ENCODE measurements around the gene LGALS3. TPM values are rescaled to one million over a fixed set of nuclear protein-coding genes. Genes with fewer than 3 reads are reported as not detected.

Gene LGALS3
- total RNA-seq, 4 donors from 2014 or later, result 65.7 to 201 (median 111) TPM

- H3K27ac ChIP-seq, result no peak overlapping the region
- no peak overlapping the region for H3K4me3 ChIP-seq (replicated peaks in 1 of 3)
- H3K27me3 ChIP-seq, result no peaks in the 10 kb centered on the region
- intact Hi-C loops (cut with DNase I), result no loop called here
- H3K4me1 ChIP-seq, result no peaks in the 10 kb centered on the region
- 84% methylated on average over 2 of the region's 2 CpGs for WGBS, 2 donors
- no peaks in the 10 kb centered on the region for H3K36me3 ChIP-seq
- H3K9me3 ChIP-seq, result no peaks in the 10 kb centered on the region
- DNase-seq, result no peak
- no peak for TF ChIP-seq POLR2A (IDR thresholded peaks at IDR 0.05)
- no peak for TF ChIP-seq CTCF (IDR thresholded peaks at IDR 0.05)
Measured at GRCh38 chr14:55170526-55170925, 41.5 kb downstream of the LGALS3 start.

- peak overlapping the region in 1 of 3 donors; percentile 32 for H3K27ac ChIP-seq
- H3K27me3 ChIP-seq, result no peaks in the 10 kb centered on the region
- no peak for DNase-seq
- peaks cover 4 to 18% of the 10 kb centered on the region in 2 donors for H3K4me1 ChIP-seq
- H3K4me3 ChIP-seq (replicated peaks in 1 of 3), result no peak overlapping the region
- WGBS, 2 donors, result 63 to 67% methylated on average over 2 of the region's 2 CpGs
- TF ChIP-seq CTCF (IDR thresholded peaks at IDR 0.05) (no peak), POLR2A (IDR thresholded peaks at IDR 0.05) (no peak)
- intact Hi-C loops (cut with DNase I), result no loop called here
- no peaks in the 10 kb centered on the region for H3K9me3 ChIP-seq
- H3K36me3 ChIP-seq, result no peaks in the 10 kb centered on the region
Measured at GRCh38 chr14:55180006-55180405, 51.0 kb downstream of the LGALS3 start.

- intact Hi-C loops (cut with DNase I), result no loop called here
- Histone ChIP-seq H3K27ac (peak overlapping the region; percentile 32 to 64 (median 58)), H3K36me3 (no peaks in the 10 kb centered on the region), H3K9me3 (no peaks in the 10 kb centered on the region), H3K4me3 (replicated peaks in 1 of 3) (no peak overlapping the region), H3K27me3 (no peaks in the 10 kb centered on the region), H3K4me1 (peaks cover 4 to 18% of the 10 kb centered on the region in 2 donors)
- WGBS, 2 donors, result 18 to 40% methylated on average over 4 of the region's 4 CpGs
- TF ChIP-seq CTCF (IDR thresholded peaks at IDR 0.05) (no peak), POLR2A (IDR thresholded peaks at IDR 0.05) (no peak)
- DNase-seq, result peak; percentile 47 to 53
Measured at GRCh38 chr14:55180434-55180833, 51.4 kb downstream of the LGALS3 start.

- 72 to 83% methylated on average over 4 of the region's 4 CpGs for WGBS, 2 donors
- no peak for DNase-seq
- no peaks in the 10 kb centered on the region for H3K36me3 ChIP-seq
- peaks cover 5 to 6% of the 10 kb centered on the region in 2 donors for H3K4me1 ChIP-seq
- intact Hi-C loops (cut with DNase I), result no loop called here
- H3K27ac ChIP-seq, result no peak overlapping the region
- TF ChIP-seq POLR2A (IDR thresholded peaks at IDR 0.05) (no peak), CTCF (IDR thresholded peaks at IDR 0.05) (no peak)
- no peak overlapping the region for H3K4me3 ChIP-seq (replicated peaks in 1 of 3)
- H3K9me3 ChIP-seq, result no peaks in the 10 kb centered on the region
- H3K27me3 ChIP-seq, result no peaks in the 10 kb centered on the region
Measured at GRCh38 chr14:55188686-55189295, 59.7 kb downstream of the LGALS3 start.

GRCh38 chr14:55190906-55191202 lies 61.8 kb downstream of the LGALS3 start:
- Histone ChIP-seq H3K4me3 (replicated peaks in 1 of 3) (peak overlapping the region in 1 of 3 donors; percentile 25), H3K27me3 (no peaks in the 10 kb centered on the region)

More at GRCh38 chr14:55190906-55191202, 61.8 kb downstream of the LGALS3 start:
- Histone ChIP-seq H3K27ac (no peak overlapping the region), H3K36me3 (no peaks in the 10 kb centered on the region), H3K4me1 (peaks cover 5 to 6% of the 10 kb centered on the region in 2 donors), H3K9me3 (no peaks in the 10 kb centered on the region)
- no peak for TF ChIP-seq POLR2A (IDR thresholded peaks at IDR 0.05)
- intact Hi-C loops (cut with DNase I), result no loop called here
- WGBS, 2 donors, result 8 to 9% methylated on average over 8 of the region's 8 CpGs
- DNase-seq, result no peak
